Memory B cell (primary cell): ENCODE data around the gene SLC15A3.

Source experiments
- ATAC-seq: fragments of 150-1000 bp; cut with Tn5 transposase; 2 replicates; pipeline ENCODE4 v1.10.0; 2021; ENCODE audit warnings: low read depth, mild to moderate bottlenecking, moderate library complexity
- DNase-seq, 2 donors: peaks; one replicate each; pipeline ENCODE4 v3.0.0; 2022; ENCODE audit warnings: low spot score in 2 of 2
- H3K27ac Mint-ChIP-seq: one replicate; pipeline ENCODE4 v1.8.0; 2022; ENCODE audit warnings: mild to moderate bottlenecking, moderate library complexity, mixed read lengths
- H3K27me3 Mint-ChIP-seq: one replicate; pipeline ENCODE4 v1.8.0; 2022; ENCODE audit warnings: mixed read lengths
- H3K36me3 Mint-ChIP-seq: one replicate; pipeline ENCODE4 v1.8.0; 2022; ENCODE audit warnings: mild to moderate bottlenecking, mixed read lengths
- H3K4me1 Mint-ChIP-seq: one replicate; pipeline ENCODE4 v1.8.0; 2022; ENCODE audit warnings: mixed read lengths
- H3K4me3 Mint-ChIP-seq: one replicate; pipeline ENCODE4 v1.8.0; 2022; ENCODE audit warnings: mild to moderate bottlenecking, moderate library complexity, mixed read lengths
- H3K9me3 Mint-ChIP-seq: one replicate; pipeline ENCODE4 v1.8.0; 2022; ENCODE audit warnings: mixed read lengths

The SLC15A3 gene

DNA sequence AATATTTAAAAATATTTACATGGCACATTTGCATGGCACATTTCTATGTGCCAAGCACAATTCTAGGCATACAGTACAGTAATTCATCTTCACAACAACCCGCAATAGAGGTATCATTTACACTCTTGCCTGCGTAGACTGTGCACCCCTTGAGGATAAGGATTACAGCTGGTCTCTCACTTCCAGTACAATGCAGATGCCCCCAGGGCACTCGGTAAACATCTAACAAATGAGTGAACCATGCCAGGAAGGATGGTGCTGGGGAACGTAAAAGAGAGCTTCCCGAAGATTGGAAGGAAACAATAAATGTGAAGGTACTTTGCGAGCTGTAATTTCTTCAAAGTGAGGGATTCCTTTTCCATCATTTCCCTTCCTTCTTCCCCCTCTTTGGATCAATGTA lies 46.9 kb downstream of the SLC15A3 start:
- peaks cover 2% of the 10 kb centered on the region for H3K9me3 Mint-ChIP-seq
- no peak for DNase-seq
- H3K4me1 Mint-ChIP-seq, result peaks cover 46% of the 10 kb centered on the region
- no peak for ATAC-seq
- peaks cover 10% of the 10 kb centered on the region for H3K36me3 Mint-ChIP-seq
- H3K27ac Mint-ChIP-seq, result peak overlapping the region; percentile 96
- peak overlapping the region; percentile 96 for H3K4me3 Mint-ChIP-seq
- H3K27me3 Mint-ChIP-seq, result no peaks in the 10 kb centered on the region

DNA sequence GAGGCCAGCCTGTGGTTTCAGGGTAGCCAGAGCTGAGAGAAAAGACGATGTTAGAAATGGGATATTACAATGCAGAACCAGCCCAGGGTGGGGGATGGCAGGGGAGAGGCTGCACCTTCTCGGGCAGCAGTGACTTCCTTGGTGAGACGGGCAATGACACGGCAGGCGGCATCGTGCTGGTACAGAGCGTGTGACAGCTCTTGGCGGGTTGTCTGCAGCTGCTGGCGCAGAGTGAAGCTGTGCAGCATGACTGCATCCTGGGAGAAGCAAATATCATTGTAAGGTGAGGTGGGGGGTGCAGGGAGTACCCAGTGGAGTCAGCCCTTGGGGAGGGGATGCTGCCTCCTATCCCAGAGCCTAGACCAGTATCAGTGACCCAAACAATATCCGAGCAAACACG lies 49.4 kb downstream of the SLC15A3 start:
- Mint-ChIP-seq H3K9me3 (no peaks in the 10 kb centered on the region), H3K27ac (no peak overlapping the region), H3K4me3 (no peak overlapping the region), H3K27me3 (no peaks in the 10 kb centered on the region), H3K4me1 (peaks cover 32% of the 10 kb centered on the region), H3K36me3 (peaks cover 18% of the 10 kb centered on the region)
- DNase-seq, result no peak
- ATAC-seq, result no peak

DNA sequence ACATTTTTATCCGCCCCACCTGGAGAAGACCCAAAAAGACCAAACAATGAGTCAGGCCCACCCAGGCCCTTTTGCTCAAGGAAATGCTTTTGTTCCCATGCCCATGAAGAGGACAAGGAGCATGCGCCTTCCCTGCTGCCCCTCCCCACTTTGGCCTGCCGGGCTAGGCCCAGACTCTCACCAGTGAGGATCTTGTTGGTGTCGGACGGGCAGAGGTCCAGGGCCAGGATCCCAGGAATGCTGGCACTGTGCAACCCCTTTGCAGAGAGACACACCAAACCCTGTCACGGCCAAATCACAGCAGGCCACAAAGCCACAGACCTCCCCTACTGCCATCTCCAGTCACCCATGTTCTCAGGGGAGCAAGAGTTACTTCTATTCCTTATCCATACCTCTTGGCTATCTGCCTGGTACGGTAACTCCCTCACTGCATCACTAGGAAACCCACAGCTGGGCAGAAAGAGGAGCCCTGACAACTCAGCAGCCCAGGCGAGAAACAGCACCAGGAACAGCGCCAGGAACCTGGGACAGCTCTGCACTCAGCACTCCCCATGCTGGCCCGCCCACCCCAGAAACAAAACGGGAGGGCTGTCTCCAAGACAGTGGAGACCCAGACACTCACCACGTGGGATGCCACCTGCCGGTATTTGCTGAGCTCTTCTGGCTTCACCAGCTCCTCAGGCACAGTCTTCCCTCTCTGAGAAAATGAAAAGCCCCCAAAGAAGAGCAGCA lies 51.1 kb downstream of the SLC15A3 start:
- H3K9me3 Mint-ChIP-seq, result no peaks in the 10 kb centered on the region
- H3K36me3 Mint-ChIP-seq, result peaks cover 25% of the 10 kb centered on the region
- no peak overlapping the region for H3K27ac Mint-ChIP-seq
- no peaks in the 10 kb centered on the region for H3K27me3 Mint-ChIP-seq
- H3K4me1 Mint-ChIP-seq, result peaks cover 24% of the 10 kb centered on the region
- H3K4me3 Mint-ChIP-seq, result no peak overlapping the region
- no peak for DNase-seq
- no peak for ATAC-seq

DNA sequence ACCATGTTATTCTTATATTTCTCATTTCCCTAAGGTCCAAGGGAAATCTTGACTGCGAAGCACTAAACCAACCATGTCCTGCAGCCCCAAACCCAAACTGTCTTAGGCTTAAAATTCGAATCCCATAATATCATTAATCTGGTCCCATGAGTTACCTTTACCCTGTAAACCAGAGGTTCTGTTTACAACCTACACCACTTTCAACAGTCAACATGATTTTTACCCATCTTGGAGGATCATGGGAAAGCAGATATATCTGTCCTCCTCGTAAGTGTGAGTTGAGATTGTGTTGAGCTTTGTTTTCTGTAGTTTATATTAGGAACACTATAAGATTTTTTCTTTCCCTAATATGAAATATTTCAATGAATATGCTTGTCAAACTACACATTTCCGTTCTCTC lies 52.0 kb downstream of the SLC15A3 start:
- H3K27me3 Mint-ChIP-seq, result no peaks in the 10 kb centered on the region
- no peaks in the 10 kb centered on the region for H3K9me3 Mint-ChIP-seq
- H3K4me1 Mint-ChIP-seq, result peaks cover 17% of the 10 kb centered on the region
- no peak overlapping the region for H3K27ac Mint-ChIP-seq
- no peak overlapping the region for H3K4me3 Mint-ChIP-seq
- ATAC-seq, result no peak
- no peak for DNase-seq
- H3K36me3 Mint-ChIP-seq, result peaks cover 33% of the 10 kb centered on the region

DNA sequence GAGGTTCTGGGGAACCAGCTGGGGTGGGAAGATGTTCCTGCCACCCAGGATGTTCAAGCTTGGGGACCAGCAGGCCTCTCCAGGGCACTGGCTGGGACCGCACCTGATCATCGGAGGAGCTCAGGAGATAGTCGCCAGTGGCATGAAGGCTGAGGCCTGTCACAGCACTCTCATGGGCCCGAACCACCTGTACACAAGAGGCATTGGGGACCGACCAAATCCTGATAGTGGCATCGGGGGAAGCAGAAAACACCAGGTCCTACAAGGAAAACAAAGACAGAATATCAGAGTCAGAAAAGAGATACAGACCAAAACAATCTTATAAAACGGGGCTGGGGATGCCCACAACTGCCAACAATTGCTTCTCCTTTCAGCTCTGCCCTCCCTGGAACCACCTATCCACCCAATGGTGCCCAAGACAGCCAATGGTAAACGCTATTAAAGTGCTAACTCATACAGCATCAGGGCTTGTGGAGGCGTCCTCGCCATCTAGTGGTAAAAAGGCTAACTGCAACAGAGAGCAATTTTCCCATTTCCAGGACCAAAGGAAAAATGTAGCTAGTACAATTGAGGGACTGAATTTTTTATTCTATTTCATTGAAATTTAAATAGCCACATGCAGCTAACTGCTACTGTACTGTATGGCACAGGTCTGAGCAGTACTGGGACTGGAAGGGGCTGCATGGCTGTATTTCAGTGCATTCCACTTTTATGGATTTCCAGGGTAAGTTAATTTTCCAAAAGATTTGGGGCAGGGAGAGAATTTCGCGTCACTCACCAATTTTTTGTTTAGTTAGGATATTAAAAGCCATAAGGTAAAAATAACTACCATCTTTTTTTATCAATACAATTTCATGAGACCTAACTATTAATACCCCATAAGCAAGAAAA lies 52.7 kb downstream of the SLC15A3 start:
- DNase-seq, result peak; percentile 39 to 46
- H3K36me3 Mint-ChIP-seq, result peaks cover 36% of the 10 kb centered on the region
- H3K27ac Mint-ChIP-seq, result no peak overlapping the region
- H3K4me3 Mint-ChIP-seq, result no peak overlapping the region
- H3K27me3 Mint-ChIP-seq, result no peaks in the 10 kb centered on the region
- H3K4me1 Mint-ChIP-seq, result peaks cover 12% of the 10 kb centered on the region
- H3K9me3 Mint-ChIP-seq, result no peaks in the 10 kb centered on the region
- ATAC-seq, result peak; percentile 95

DNA sequence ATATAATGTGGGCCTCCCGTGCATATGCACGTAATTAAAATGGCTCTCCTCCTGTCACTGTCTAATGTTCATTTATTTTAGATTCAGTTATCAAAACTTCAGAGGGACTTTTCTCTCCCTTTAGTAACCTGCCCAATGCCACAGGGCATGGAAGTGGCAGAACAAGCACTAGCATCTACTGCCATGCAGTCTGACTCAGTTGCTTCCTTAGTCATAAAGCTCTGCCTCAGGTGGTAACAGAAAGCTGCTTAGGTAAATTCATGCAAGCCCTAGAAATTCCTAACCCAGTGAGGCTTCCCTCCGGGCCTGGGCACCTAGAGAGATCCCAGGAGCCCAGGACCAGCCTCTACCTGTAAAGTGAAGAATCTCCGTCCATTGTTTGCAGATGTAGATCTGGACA lies 54.5 kb downstream of the SLC15A3 start:
- Mint-ChIP-seq H3K27ac (no peak overlapping the region), H3K9me3 (no peaks in the 10 kb centered on the region), H3K36me3 (peaks cover 37% of the 10 kb centered on the region), H3K4me3 (no peak overlapping the region), H3K4me1 (peaks cover 6% of the 10 kb centered on the region), H3K27me3 (no peaks in the 10 kb centered on the region)
- DNase-seq (no peak), ATAC-seq (no peak)

DNA sequence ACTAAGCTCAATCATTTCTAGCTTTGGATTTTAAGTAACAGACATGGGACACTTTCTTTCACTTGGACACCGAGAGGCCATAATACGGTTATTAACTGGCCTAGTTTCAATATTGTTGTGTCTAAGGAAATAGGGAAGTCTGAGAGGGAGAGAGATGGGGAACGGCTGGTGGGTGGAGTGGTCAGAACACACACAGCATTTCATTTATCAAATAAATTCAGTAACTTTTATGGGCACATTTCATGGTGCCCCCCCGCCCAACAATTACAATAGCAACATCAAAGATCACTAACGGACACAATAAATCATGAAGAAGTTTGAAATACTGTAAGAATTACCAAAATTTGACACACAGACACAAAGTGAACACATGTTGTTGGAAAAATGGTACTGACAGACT lies 56.3 kb downstream of the SLC15A3 start:
- no peak for ATAC-seq
- H3K9me3 Mint-ChIP-seq, result no peaks in the 10 kb centered on the region
- no peak overlapping the region for H3K27ac Mint-ChIP-seq
- H3K4me1 Mint-ChIP-seq, result peaks cover 6% of the 10 kb centered on the region
- H3K36me3 Mint-ChIP-seq, result peaks cover 39% of the 10 kb centered on the region
- no peak for DNase-seq
- H3K4me3 Mint-ChIP-seq, result no peak overlapping the region
- H3K27me3 Mint-ChIP-seq, result no peaks in the 10 kb centered on the region

DNA sequence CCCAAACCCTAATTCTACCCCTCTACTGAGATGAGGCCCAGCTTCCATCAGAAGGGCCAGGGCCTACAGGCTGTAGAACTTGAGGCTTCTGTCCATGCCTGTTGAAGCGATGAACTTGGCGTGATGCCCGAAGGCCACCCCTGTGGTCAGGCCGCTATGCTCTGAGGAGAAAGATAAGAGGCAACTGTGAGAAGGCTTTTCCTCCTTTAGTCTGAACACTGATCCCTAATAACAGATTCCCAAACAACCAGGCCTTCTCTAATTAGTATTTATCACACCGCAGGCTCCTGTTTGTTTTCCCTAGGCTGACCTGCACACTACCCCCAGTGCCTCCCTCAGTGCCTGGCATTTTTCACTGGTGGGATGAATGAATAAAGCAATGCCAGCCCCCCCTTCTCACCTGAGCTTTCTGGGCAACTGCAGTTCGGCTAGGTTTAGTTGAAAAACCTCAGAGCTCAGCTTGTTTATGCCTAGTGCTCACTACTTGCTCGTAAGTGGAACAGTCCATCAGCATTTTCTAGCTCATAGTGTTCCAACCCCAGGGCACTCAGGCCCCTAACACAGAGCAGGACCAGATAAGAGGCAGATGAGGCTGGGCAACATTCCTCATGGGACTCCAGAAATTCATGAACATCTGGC lies 60.8 kb downstream of the SLC15A3 start:
- no peaks in the 10 kb centered on the region for H3K4me1 Mint-ChIP-seq
- no peak overlapping the region for H3K4me3 Mint-ChIP-seq
- ATAC-seq, result no peak
- no peaks in the 10 kb centered on the region for H3K27me3 Mint-ChIP-seq
- no peaks in the 10 kb centered on the region for H3K9me3 Mint-ChIP-seq
- H3K27ac Mint-ChIP-seq, result no peak overlapping the region
- no peak for DNase-seq
- H3K36me3 Mint-ChIP-seq, result peaks cover 28% of the 10 kb centered on the region

DNA sequence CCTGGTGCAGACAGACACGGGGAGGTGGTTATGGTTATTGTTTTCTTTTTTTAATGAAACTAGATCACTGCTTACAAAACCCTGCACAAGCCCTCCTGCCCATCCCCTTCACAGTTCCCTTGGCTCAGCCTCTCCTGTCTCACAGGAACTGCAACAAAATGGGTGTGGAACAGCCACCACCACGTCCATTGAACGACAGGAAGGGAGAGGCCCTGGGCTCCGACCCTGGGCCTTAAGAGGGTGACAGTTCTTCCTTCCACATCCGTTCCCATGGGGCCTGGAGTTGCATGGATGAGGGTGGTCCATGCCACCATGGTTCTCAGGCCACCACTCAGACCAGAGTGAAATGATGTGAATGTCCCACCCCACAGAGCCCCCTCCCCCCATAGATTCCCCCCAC lies 61.3 kb downstream of the SLC15A3 start:
- Mint-ChIP-seq H3K4me3 (no peak overlapping the region), H3K27me3 (no peaks in the 10 kb centered on the region), H3K4me1 (no peaks in the 10 kb centered on the region), H3K36me3 (peaks cover 25% of the 10 kb centered on the region), H3K9me3 (no peaks in the 10 kb centered on the region), H3K27ac (no peak overlapping the region)
- DNase-seq (no peak), ATAC-seq (no peak)

DNA sequence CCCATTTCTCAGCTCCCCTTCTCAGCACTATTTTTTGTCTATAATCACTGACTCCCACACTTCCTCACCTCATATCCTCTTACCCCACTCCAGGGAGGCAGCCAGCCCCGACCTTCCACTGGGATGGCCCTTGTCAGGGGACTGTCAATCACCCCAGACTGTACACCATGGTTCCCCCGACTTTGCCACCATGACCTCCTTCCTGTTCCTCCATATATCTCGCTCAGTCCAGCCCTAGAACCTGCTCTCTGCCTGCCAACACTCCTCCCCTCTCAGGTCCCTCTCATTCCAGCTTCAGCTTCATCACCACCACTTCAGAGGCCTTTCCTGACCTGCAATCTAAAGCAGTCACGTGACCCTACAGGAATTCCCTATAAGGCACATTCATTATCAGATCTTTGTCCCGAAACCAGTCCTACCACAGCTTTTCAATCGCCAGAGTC lies 62.1 kb downstream of the SLC15A3 start:
- Mint-ChIP-seq H3K4me1 (peaks cover 4% of the 10 kb centered on the region), H3K9me3 (no peaks in the 10 kb centered on the region), H3K27me3 (no peaks in the 10 kb centered on the region), H3K36me3 (peaks cover 19% of the 10 kb centered on the region), H3K4me3 (no peak overlapping the region), H3K27ac (peak overlapping the region; percentile 8)
- ATAC-seq, result no peak
- DNase-seq, result no peak

DNA sequence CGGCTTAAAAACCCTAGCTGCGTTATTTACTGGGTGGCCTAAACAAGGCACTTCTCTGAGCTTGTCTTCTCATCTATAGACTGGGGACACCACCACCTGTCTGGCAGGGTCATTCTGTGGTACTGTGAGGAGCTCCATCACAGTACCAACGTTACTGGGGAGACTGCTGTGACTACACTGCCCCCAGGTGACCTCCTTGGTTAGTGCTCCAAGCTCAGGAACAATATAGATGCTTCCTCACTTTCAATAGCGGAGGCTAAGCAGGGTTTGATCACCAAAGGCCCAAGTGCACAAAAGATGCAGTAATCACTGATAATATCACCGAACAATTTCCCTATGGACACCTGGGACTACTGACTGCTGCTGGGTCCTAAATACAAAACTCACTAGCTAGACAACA lies 64.4 kb downstream of the SLC15A3 start:
- Mint-ChIP-seq H3K4me1 (peaks cover 7% of the 10 kb centered on the region), H3K27ac (peak overlapping the region; percentile 17), H3K9me3 (no peaks in the 10 kb centered on the region), H3K36me3 (peaks cover 20% of the 10 kb centered on the region), H3K4me3 (no peak overlapping the region), H3K27me3 (no peaks in the 10 kb centered on the region)
- ATAC-seq (peak; percentile 53), DNase-seq (no peak)
